Measurements from ENCODE around the gene PLXNA4.

PLXNA4 gene

DNA sequence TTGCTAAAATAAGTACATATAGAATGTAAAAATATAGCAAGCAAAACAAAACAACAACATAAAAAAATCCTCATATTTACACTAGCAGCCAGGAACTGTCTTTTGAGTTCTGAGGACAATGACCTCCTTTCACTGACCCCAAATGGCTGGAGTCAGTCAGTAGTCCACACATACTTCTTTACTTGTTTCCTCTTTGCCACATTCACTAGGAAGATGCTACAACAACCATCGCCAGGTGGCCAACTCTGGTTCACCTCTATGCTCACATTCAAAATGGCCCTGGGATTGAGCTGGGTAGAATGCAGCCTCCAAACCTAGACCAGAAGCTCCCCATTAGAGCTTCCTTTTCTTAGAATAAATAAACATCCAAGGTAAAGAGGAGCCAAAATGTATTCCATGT, 356.2 kb downstream of the PLXNA4 start:
- no peak for DNase-seq

DNA sequence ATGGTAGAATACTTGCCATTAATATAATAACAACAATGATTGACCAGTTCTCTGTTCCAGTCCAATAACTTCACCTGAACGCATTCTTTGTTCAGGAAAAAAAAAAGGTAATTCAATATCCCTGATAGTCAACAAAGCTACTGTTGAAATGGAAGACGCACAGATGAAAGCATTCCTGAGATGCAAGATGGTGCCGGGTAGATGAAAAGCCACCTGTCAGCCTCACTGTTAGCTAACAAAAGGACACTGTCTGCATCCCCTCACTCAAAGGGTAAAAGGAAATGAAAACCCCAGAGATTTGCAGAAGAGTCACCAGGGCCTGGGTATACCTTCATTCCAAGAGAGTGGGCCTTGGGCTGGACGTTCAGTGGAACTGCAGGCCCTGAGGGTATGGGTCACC, 357.4 kb downstream of the PLXNA4 start:
- DNase-seq, result no peak

- DNase-seq, result no peak
Measured at GRCh38 chr7:132216847-132217525, 359.3 kb downstream of the PLXNA4 start.

DNA sequence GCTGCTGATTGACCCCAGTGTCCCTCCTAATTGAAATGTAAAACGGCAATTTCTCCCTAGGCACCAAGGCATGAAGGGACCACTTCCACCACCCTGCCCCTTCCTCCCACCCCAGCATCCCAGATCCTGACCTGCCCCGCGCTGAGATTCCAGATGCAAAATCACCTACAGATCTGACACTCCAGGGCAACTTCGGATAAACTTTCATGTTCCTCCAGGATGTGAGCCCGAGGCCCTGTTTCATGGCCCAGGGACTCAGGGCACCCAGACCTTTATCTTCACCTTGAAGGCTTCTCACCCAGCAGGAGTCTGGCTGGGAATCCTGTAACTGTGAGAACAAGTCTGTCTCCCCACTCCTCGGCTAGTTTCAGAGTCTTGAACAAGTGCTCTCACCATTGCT, 361.8 kb downstream of the PLXNA4 start:
- DNase-seq, result no peak

DNA sequence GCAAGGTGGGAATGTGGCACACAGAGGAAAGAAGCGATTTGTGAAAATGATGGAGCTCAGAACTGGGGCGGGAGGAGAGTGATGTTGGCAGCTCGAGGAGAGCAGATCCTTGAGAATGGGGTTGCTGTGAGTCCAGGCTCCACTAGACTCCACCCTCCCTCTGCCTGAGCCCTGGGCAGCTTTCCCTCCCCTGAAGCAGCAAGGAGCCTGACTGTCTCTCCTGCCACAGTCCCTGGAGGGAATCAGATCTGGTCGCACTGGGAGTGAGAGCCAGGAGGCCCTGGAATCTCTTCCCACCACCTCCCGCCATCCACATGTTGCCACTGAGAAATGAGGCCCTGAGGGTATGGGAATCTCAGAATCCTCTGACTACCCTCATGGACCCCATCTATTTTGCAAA, 362.7 kb downstream of the PLXNA4 start:
- no peak for DNase-seq

DNA sequence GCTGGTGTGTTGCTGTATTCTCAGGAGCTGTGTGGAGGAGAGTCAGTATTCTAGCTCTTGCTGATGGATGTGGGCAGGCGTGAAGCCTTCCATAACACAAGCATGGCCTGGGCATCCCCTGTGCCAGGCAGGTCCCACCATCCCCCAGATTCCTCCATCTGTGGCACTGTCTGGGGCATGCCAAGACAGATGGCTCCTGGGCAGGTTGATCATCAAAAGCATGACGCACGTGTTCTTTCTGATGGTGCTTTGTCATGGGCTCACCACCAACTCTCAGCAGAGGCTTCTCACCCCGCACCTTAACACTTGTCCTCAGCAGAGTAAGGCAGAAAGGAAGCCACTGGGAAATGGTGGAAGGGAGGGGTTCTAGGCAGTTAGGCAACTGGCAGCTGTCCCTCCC, 364.3 kb downstream of the PLXNA4 start:
- no peak for DNase-seq

DNA sequence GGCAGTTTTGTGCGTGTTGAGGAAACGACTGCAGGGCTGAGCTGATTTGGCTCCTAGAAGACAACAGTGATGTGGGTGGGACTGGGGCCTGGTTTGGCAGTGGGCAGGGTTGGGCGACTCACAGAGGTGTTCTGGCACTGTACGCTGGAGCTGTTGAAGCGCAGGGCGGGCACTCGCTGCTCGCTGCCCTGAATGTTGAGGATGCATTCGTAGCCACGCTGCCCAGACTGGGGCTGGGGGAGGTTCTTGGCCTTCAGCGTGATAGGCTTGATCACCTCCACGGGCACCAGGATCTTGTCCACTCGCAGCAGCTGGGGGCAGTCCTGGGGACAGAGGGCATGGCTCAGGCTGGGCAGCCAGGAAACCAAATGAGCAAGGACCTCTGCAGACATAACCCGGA, 365.4 kb downstream of the PLXNA4 start:
- DNase-seq, result no peak

GRCh38 chr7:132207782-132208181, 368.5 kb downstream of the PLXNA4 start:
- no peak for DNase-seq

DNA sequence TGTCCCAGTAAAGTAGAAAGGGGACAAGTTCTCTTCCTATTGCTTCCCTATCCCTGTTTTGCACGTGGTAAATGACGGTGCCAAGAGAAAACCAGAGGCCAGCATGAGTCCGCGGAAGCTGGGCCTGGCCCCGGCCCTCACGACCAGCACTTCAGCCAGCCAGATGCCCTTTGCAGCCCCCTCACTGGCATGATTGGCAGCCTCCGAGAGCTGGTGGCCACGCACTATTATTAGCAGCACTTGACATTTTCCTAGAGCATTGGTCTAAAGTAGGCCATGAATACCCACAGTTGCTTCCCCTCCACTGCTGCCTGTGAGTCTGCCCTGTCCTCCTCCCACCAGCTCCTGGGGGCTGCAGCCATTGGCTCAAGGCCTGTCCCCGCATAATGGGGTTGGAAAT, 369.1 kb downstream of the PLXNA4 start:
- DNase-seq, result no peak

DNA sequence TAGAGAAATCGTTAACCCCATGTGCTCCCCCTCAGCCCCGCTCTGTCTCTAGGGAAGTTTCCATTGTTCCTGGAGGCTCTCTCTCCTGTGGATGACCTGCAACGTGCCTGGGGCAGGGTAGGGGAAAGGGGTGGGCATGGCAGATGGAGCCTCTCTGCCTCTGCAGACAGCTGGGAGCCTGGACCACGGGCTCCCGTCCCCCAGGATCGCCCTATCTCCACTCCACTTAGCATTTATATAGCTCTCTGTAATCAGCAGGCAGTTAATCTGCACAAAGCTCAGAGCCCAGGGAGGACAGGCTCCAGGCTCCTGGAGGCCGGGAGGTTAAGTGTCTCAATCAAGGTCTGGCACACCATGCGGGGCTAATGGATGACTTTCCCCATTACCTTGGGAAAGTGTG, 369.7 kb downstream of the PLXNA4 start:
- no peak for DNase-seq

GRCh38 chr7:132205509-132205908, 370.8 kb downstream of the PLXNA4 start:
- DNase-seq, result no peak

DNA sequence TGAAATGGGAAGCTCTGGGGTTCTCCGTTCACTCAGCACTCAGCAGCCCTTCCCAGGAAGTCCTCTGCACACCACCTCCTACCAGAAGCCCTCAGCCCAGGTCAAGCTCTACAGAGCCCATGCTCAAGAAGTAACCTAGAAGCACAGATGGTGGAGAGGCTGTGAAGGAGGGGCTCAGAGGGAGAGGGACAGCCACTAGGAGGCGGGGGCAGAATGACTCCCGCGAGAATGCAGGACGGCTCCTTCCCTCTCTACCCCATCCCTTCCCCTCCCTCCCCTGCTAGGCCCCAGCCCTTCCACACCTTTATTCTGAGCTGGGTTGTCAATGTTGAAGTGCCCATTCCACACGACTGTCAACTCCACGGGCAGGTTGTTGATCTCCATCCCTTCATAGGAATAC, 373.2 kb downstream of the PLXNA4 start:
- DNase-seq, result no peak

- DNase-seq, result no peak
Measured at GRCh38 chr7:132202541-132202940, 373.7 kb downstream of the PLXNA4 start.

DNA sequence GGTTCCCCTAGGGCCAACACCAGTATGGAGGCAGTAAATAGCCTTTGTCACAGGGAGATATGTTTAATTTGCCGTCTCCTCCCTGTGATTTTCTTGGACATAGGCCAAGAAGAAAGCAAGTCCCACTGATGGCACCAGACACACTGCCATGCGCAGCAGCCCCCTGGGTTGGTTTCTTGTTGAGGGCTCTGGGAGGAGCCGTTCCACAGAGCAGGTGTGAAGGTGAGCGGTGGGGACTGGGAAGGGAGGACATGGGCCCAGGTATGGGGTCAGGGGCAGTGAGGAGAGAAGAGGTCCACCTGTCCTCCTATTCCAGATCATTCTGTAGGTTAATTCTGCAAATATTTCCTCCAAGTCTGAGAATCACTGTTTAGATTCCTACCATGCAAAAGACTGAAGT, 376.1 kb downstream of the PLXNA4 start:
- DNase-seq, result no peak

GRCh38 chr7:132199626-132200025, 376.6 kb downstream of the PLXNA4 start:
- no peak for DNase-seq

DNA sequence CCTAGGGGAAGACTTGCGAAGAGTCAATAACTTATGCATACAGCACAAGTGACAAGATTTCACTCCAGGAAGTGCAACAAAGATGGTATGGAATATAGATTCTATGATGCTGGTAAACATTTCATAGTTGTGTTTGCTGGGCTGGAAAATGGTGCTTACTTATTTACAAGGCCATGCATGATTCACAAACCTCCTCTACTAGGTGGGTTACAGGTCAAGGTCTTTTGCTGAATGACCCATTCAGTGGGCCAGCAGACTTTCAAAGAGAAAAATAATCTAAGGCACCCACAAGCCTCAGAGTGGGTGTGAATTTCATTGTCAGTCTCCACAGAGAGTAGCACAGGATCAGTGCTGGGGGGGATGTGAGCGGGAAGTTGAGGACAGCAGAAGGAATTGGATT, 378.5 kb downstream of the PLXNA4 start:
- no peak for DNase-seq

- DNase-seq, result no peak
Measured at GRCh38 chr7:132193898-132194297, 382.4 kb downstream of the PLXNA4 start.

- no peak for DNase-seq
Measured at GRCh38 chr7:132192809-132193208, 383.5 kb downstream of the PLXNA4 start.

- DNase-seq, result no peak
Measured at GRCh38 chr7:132191418-132191817, 384.9 kb downstream of the PLXNA4 start.

DNA sequence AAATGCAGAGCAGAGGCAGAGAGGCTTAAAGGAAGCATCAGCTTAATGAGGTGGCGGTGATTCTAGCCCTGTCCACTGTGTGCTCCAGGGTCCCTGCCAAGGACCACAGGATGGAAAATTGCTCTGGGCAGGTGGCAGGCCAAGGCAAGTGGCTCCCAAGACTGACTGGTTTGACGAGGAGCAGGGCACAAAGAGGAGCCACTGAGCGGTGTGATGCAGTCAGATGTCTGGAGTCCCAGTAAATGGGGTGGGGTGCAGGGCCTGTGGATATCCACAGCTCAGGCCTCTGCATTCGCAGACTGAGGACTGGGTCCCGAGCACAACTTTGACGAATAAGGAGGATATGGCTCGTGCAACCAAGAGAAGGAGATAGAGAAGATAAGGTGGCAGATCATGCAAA, 385.6 kb downstream of the PLXNA4 start:
- DNase-seq, result no peak

- DNase-seq, result no peak
Measured at GRCh38 chr7:132189881-132190280, 386.4 kb downstream of the PLXNA4 start.

GRCh38 chr7:132187869-132188789, 388.1 kb downstream of the PLXNA4 start:
- no peak for DNase-seq

DNA sequence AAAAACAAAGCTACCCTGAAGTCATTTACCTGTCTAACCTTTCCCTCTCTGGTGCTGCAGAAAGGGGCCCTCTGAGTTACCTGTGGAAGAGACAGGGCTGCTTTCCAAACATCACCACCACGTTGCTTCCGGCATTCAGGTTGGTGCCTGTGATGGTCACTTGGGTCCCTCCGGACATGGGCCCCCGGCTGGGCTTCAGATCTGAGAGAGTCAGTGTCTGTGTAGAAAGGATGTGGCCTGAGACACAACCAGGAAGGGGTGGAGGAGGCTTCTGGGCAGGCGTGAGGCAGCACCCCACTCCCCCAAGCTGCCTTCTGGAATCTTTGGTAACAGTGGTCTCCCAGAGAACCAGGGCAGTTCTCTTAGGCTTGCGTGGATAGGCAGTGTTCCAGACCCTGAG, 388.9 kb downstream of the PLXNA4 start:
- DNase-seq, result no peak
